Measurements from ENCODE around the gene HDAC11. TPM values are rescaled to one million over a fixed set of nuclear protein-coding genes. Genes with fewer than 3 reads are reported as not detected.

The HDAC11 gene
- total and polyA plus RNA-seq, 2 of the 4 experiments (the other 2 are of a cell fraction), result 9.1 to 11.4 TPM

GRCh38 chr3:13537244-13537908, 57.3 kb downstream of the HDAC11 start:
- peak overlapping the region; percentile 95 for H3K4ac ChIP-seq (ENCODE audit: low read depth, low read length)
- DNase-seq (no peak), ATAC-seq (ENCODE audit: low read depth) (no peak)
- H3K9me1 ChIP-seq (ENCODE audit: insufficient read depth, low read length), result peaks cover 17% of the 10 kb centered on the region
- H3K56ac ChIP-seq (ENCODE audit: extremely low read depth, insufficient read depth, low read length), result no peak overlapping the region; the same call in 1 of the 2 replicates
- no CpG with 5 or more reads among the region's 6 CpGs for WGBS, 2 experiments (ENCODE audit: extremely low coverage in 2 of 2, insufficient read length in 1 of 2)
- peak overlapping the region; percentile 34; the same call in 1 of the 2 replicates for H4K5ac ChIP-seq (ENCODE audit: low read depth, low read length)
- peak overlapping the region; percentile 74 for H2AFZ ChIP-seq (replicated peaks; ENCODE audit: low read length, poor library complexity)
- H2BK20ac ChIP-seq (ENCODE audit: low read depth, low read length), result peak overlapping the region; percentile 93
- no peaks in the 10 kb centered on the region for H4K20me1 ChIP-seq (ENCODE audit: insufficient read depth, low read length)
- TF ChIP-seq SMC3 (IDR thresholded peaks at IDR 0.05; ENCODE audit: low read depth, low read length), result no peak
- no peak for TF ChIP-seq CEBPB (IDR thresholded peaks at IDR 0.05; ENCODE audit: low read depth, low read length)
- no peak for TF ChIP-seq FOS (IDR thresholded peaks at IDR 0.05; ENCODE audit: low read depth, low read length)
- TF ChIP-seq MAFK (IDR thresholded peaks at IDR 0.05; ENCODE audit: low read depth, low read length), result no peak
- TF ChIP-seq MXI1 (IDR thresholded peaks at IDR 0.05; ENCODE audit: borderline replicate concordance, low read depth, low read length), result no peak
- TF ChIP-seq RAD21 (IDR thresholded peaks at IDR 0.05; ENCODE audit: low read length), result no peak
- TF ChIP-seq USF2 (IDR thresholded peaks at IDR 0.05; ENCODE audit: low read depth, low read length), result no peak
- TF ChIP-seq RFX5 (IDR thresholded peaks at IDR 0.05; ENCODE audit: low read depth, low read length), result no peak
- TF ChIP-seq MAZ (IDR thresholded peaks at IDR 0.05; ENCODE audit: borderline replicate concordance, low read depth, low read length), result no peak
- no peak for TF ChIP-seq CTCF (conservative IDR thresholded peaks at IDR 0.05; ENCODE audit: low read depth, low read length)
- intact Hi-C loops (cut with micrococcal nuclease), result no loop called here
- no peaks in the 10 kb centered on the region for H3K36me3 ChIP-seq (ENCODE audit: control insufficient read depth, insufficient read depth, low read length)
- H4K8ac ChIP-seq (ENCODE audit: low read depth in 2 of 2, low read length in 2 of 2), result peak overlapping the region; percentile 69 to 73
- H3K18ac ChIP-seq (ENCODE audit: low read depth, low read length), result peak overlapping the region; percentile 76; the same call in 1 of the 2 replicates
- H3K27ac ChIP-seq (ENCODE audit: insufficient read depth, low read length), result peak overlapping the region; percentile 55; the same call in 1 of the 2 replicates
- no peak overlapping the region for H3K4me3 ChIP-seq (ENCODE audit: insufficient read depth, low read depth, low read length)
- H2AK9ac ChIP-seq (replicated peaks; ENCODE audit: low read depth, low read length, poor library complexity), result no peak overlapping the region
- dilution Hi-C loops (cut with HindIII; ENCODE audit: low sequenced_read_pairs, unreplicated experiment), result no loop called here
- CTCF ChIA-PET, result no interaction called here
- peak overlapping the region; percentile 61 for H3K14ac ChIP-seq (replicated peaks; ENCODE audit: low read depth, low read length)
- peak overlapping the region; percentile 99 for H2AK5ac ChIP-seq (ENCODE audit: low read depth, low read length)
- BruUV-seq (replicated peaks), result no TSS peak
- H3K9ac ChIP-seq (ENCODE audit: low read depth, low read length), result no peak overlapping the region
- H3K23ac ChIP-seq (ENCODE audit: low read depth, low read length), result peak overlapping the region; percentile 77
- in situ Hi-C loops (cut with MboI; ENCODE audit: low sequenced_read_pairs), result no loop called here
- peaks cover 26% of the 10 kb centered on the region for H3K4me1 ChIP-seq (ENCODE audit: control insufficient read depth, insufficient read depth, low read length)
- no peaks in the 10 kb centered on the region for H3K79me1 ChIP-seq (ENCODE audit: low read depth in 1 of 2, low read length in 2 of 2)
- peak overlapping the region; percentile 79 for H2BK5ac ChIP-seq (ENCODE audit: low read depth, low read length, poor library complexity, severe bottlenecking)
- no peaks in the 10 kb centered on the region for H3K27me3 ChIP-seq (ENCODE audit: control insufficient read depth, insufficient read depth, low read length)
- no peak overlapping the region for H3K4me2 ChIP-seq (ENCODE audit: low read depth, low read length)
- H4K91ac ChIP-seq (ENCODE audit: insufficient read depth, low read depth, low read length), result peak overlapping the region; percentile 96
- peak overlapping the region; percentile 88 for H2BK120ac ChIP-seq (ENCODE audit: low read depth, low read length)
- H2BK15ac ChIP-seq (ENCODE audit: low read depth, low read length), result peak overlapping the region; percentile 98; the same call in 2 of the 3 replicates
- H3K9me3 ChIP-seq (ENCODE audit: control insufficient read depth, insufficient read depth, low read length), result 0 out of 2 replicates have a peak, but pooled peaks cover 3% of the 10 kb centered on the region
- POLR2A ChIA-PET (ENCODE audit: unreplicated experiment), result no interaction called here

All from IMR-90 (cell line).